Activated CD4-positive, alpha-beta T cell treated with anti-CD3 and anti-CD28 coated beads for 24 hours (primary cell): Measurements from ENCODE around the gene FAM120A.
"Not testable (repeated sequence)": the region's sequence is repeated elsewhere in the genome, so short reads cannot be mapped to it uniquely, and the experiment has no call there.

Experiments used
- DNase-seq, 2 donors: peaks; one replicate each; pipeline ENCODE4 v3.0.0-alpha.2; 2020; ENCODE audit warnings: low read depth in 2 of 2

The FAM120A gene, protein sequence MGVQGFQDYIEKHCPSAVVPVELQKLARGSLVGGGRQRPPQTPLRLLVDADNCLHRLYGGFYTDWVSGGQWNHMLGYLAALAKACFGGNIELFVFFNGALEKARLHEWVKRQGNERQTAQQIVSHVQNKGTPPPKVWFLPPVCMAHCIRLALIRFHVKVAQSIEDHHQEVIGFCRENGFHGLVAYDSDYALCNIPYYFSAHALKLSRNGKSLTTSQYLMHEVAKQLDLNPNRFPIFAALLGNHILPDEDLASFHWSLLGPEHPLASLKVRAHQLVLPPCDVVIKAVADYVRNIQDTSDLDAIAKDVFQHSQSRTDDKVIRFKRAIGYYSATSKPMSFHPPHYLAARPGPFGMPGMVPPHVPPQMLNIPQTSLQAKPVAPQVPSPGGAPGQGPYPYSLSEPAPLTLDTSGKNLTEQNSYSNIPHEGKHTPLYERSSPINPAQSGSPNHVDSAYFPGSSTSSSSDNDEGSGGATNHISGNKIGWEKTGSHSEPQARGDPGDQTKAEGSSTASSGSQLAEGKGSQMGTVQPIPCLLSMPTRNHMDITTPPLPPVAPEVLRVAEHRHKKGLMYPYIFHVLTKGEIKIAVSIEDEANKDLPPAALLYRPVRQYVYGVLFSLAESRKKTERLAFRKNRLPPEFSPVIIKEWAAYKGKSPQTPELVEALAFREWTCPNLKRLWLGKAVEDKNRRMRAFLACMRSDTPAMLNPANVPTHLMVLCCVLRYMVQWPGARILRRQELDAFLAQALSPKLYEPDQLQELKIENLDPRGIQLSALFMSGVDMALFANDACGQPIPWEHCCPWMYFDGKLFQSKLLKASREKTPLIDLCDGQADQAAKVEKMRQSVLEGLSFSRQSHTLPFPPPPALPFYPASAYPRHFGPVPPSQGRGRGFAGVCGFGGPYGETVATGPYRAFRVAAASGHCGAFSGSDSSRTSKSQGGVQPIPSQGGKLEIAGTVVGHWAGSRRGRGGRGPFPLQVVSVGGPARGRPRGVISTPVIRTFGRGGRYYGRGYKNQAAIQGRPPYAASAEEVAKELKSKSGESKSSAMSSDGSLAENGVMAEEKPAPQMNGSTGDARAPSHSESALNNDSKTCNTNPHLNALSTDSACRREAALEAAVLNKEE

GRCh38 chr9:93450945-93451815, at the start of gene FAM120A:
TSS of gene FAM120A (plus strand) at chr9:93451685. CDS start at chr9:93451916, 231 bp downstream.
- peak; percentile 46 to 48 for DNase-seq

- no peak for DNase-seq
Measured at GRCh38 chr9:93406371-93406770, 45.1 kb upstream of the FAM120A start.

- DNase-seq = no peak
Measured at GRCh38 chr9:93413530-93413929, 38.0 kb upstream of the FAM120A start.

DNA sequence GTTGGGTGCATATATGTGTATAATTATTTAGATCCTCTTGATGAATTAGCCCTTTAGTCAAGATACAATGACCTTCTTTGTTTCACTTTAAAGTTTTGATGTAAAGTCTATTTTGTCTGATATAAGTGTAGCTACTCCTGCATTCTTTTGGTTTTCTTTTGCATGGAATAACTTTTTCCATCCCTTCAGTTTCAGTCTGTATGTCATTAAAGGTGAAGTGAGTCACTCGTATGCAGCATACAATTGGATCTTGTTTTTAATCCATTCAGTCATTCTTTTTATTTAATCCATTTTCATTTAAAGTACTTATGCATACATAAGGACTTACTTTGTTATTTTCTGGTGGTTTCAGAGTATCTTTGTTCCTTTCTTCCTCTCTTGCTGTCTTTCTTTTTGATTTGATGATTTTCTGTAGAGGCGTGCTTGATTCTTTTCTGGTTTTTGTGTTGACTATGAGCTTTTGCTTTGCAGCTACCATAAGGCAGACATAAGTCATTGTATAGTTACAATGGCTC, 36.3 kb upstream of the FAM120A start:
- no peak for DNase-seq

- no peak for DNase-seq
Measured at GRCh38 chr9:93416530-93417235, 34.8 kb upstream of the FAM120A start.

GRCh38 chr9:93417538-93417937, 33.9 kb upstream of the FAM120A start:
- DNase-seq = no peak

DNA sequence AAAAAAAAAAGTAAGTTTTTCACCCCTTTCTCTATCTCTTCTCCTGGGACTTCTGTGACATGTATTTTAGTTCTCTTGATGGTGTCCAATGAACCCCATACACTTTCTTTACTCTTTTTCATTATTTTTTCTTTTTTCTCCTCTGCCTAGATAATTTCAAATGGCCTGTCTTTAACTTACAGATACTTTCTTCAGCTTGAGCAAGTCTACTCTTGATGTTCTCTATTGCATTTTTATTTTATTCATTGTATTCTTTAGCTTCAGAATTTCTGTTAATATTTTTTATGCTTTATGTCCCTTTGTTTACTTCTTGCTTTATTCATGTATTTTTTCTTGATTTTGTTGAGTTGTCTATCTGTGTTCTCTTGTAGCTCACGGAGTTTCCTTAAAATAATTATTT, 32.5 kb upstream of the FAM120A start:
- no peak for DNase-seq

GRCh38 chr9:93422977-93423616, 28.4 kb upstream of the FAM120A start:
- no peak for DNase-seq

DNA sequence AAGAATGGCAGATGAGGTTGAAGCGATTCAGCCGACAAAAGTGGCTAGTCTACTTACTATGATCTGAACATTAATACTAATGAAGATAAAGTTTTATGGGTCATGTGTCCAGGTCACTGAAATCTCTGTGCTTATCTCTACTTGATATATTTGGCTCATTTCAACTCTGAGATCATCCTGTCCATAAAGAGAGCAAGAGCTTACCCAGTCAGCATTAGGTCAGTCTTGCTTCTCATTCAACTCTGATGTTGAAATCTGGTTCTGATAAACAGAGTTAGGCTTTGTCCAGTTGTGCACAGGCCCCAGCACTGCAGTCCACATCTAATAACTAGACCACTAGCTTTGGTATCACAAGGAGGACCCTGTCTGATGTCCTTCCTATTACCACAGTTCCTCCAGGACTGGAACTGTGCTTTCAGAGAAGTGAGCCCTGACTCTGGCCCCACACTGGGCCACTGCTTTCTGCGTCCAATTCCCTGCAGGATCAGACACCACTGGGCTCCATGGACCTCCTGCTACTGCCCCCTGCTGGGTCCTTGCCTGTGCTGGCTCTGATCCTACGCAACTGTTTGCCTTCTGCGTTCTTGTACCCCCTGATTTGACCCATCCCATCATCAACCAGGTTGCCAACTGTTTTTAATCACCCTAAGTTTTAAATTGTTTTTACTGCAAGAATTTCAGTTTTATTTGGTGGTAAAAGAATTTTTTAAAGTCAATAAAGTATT, 23.7 kb upstream of the FAM120A start:
- peak in 1 of 2 donors; percentile 3 for DNase-seq

DNA sequence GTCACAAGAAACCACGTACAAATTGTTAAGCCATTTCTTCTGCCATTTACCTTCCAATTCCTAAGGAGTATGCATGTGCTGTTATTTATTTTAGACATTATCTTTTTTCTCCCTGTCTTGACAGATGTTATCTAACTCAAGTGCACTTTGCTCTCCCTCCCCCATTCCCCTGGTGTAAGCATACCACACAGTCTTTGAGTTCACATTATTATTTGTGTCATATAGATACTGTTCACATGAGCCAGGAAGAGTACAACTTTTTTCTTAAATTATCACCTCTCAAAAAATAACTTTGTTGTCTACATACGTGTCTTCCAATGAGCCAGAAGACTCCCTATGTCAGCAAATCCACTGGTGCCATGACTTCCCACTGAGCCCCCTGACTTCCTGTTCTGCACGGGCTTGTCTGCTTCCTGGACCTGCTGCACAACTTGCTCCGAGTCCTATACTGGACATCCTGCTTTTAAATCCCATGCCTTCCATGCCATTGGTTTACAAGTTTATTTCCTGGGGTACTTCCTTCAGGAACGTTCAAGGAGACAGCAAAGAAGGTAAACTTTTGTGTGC, 19.9 kb upstream of the FAM120A start:
- DNase-seq = no peak

GRCh38 chr9:93432964-93433363, 18.5 kb upstream of the FAM120A start:
- DNase-seq = no peak

- no peak for DNase-seq
Measured at GRCh38 chr9:93434056-93434455, 17.4 kb upstream of the FAM120A start.

- no peak for DNase-seq
Measured at GRCh38 chr9:93435386-93435785, 16.1 kb upstream of the FAM120A start.

GRCh38 chr9:93436218-93436617, 15.3 kb upstream of the FAM120A start:
- no peak for DNase-seq

DNA sequence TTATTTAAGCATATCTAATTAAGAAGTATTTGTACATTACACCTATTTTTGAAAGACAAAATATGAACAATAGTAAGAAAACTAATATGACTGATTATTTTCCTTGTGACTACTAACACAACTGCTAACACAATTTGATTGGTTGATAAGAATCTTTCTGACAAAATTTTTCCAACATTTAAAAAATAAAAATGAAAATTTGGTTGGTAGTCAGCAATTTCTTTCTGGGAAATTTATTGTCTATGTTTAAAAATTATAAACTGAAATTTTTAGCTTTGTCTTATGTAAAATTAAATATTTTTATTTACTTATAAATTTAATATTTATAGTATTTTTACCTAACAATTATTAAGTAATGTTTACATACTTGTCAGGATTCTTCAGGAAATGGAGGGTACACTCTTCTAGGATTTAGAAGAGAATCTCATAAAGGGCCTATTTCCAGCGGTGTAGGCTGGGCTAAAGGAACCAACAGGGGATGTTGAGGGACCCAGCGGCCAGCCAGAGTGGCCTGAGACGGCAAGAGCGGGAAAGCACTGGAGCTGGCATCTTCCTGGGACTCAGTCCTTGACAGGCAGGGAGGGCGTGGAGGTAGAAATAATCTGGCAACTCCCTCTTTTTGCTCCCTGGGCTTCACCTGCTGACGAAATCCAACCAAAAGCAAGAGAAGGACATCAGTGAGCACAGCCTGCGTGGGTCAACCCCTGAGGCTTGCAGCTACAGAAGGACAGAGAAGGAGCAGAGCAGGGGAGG, 14.7 kb upstream of the FAM120A start:
- DNase-seq = no peak

DNA sequence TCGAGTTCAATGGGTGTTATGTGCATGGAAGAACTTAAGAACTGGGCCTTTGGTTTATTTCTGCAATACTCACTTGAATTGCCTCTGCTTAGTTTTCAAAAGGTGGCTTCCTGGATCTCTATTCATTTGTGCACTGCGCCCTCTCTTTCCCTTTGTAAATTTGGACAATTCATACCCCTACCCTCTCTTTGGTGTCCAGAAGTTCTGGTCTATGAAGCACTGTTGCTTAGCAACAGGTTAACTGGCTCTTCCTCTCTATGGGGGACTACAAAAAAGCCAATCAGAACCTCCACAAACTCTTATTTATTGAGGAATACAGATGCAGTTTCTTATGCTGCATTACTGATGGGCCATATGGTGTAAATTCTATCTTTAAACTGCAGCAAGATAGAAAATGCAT, 13.5 kb upstream of the FAM120A start:
- no peak for DNase-seq

GRCh38 chr9:93439301-93439700, 12.2 kb upstream of the FAM120A start:
- DNase-seq = not testable (repeated sequence)

DNA sequence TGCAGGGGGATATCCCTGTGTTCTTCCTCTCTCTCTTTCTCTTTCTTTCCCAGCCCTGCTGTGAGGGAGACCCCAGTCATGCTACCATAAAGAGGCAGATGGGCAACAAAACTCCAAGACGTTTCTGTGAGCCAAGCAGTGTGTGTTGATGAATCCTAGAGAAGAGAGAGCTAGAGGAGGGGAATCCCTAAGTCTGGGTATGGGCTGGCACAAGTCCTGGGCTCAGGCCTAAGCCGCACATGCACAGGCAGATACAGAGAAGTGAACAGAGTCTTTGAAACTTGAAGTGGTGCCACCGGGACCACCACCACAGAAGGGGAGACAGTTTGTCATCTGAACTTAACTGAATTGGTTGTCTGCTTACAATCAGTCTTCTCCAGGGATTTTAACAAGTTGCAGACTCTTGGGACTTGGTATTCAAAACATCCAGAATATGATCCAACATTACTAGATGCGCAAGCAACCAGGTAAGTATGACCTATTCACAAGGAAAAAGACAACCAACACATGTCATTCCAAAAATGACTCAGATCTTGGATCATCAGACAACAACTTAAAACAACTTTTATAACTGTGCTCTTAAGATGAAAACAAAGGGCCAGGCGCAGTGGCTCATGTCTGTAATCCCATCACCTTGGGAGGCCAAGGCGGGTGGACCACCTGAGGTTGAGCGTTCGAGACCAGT, 10.4 kb upstream of the FAM120A start:
- DNase-seq = no peak
